ENCODE results near the gene ABCC6. TPM values are rescaled to one million over a fixed set of nuclear protein-coding genes. Genes with fewer than 3 reads are reported as not detected.
A peak's percentile ranks its signal among the peaks of the same experiment; 100 is the strongest.
"Not testable (repeated sequence)": the region's sequence is repeated elsewhere in the genome, so short reads cannot be mapped to it uniquely, and the experiment has no call there.

ABCC6 gene
- total RNA-seq, result not detected

GRCh38 chr16:16222850-16223661 lies at the start of gene ABCC6:
Gene ABCC6 (minus strand): TSS chr16:16223494. CDS start chr16:16223434, 60 bp downstream.
- H3K36me3 Mint-ChIP-seq, H3K4me1 Mint-ChIP-seq, H3K27me3 Mint-ChIP-seq, H3K9me3 Mint-ChIP-seq, POLR2A ChIA-PET, H3K27ac Mint-ChIP-seq: not testable (repeated sequence)
- DNase-seq, result peak; percentile 36
- ATAC-seq (ENCODE audit: low read depth), result peak; percentile 47
- peak within 1 kb of the TSS; percentile 37 for H3K4me3 Mint-ChIP-seq

DNA sequence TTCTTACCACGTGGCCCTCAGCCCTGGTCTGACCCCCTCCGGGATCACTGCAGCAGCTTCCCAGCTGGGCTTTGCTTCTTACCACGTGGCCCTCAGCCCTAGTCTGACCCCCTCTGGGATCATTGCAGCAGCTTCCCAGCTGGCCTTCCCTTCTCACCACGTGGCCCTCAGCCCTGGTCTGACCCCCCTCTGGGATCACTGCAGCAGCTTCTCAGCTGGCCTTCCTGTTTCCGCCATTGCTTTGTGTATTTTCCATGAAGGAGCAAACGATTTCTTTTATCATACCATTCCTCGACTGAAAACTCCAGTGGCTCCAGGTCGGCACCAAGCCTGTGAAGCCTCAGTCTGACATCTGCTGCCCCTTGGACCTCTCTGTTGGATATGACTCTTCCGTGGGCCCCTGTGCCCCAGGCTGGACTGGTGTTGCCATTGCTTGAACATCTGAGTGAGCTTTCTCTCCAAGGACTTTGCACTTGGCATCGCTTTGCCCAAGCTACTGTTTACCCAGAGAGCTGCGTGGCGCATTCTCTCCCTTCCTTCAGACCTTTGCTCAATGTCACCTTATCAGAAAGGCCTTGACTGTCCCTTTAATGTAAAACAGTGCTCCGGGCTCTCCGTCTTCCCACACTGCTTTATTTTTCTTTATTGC lies 49.4 kb upstream of the ABCC6 start:
- H3K4me1 Mint-ChIP-seq; POLR2A ChIA-PET; ATAC-seq (ENCODE audit: low read depth); H3K27ac Mint-ChIP-seq; DNase-seq; H3K9me3 Mint-ChIP-seq; H3K4me3 Mint-ChIP-seq; H3K27me3 Mint-ChIP-seq; H3K36me3 Mint-ChIP-seq: not testable (repeated sequence)

- H3K36me3 Mint-ChIP-seq; H3K27ac Mint-ChIP-seq; POLR2A ChIA-PET; H3K4me1 Mint-ChIP-seq; ATAC-seq (ENCODE audit: low read depth); H3K4me3 Mint-ChIP-seq; H3K27me3 Mint-ChIP-seq; DNase-seq; H3K9me3 Mint-ChIP-seq: not testable (repeated sequence)
Observed at GRCh38 chr16:16271658-16272057, 48.4 kb upstream of the ABCC6 start.

GRCh38 chr16:16268185-16268808 lies 45.0 kb upstream of the ABCC6 start:
- H3K4me1 Mint-ChIP-seq; POLR2A ChIA-PET; H3K27me3 Mint-ChIP-seq; ATAC-seq (ENCODE audit: low read depth); DNase-seq; H3K36me3 Mint-ChIP-seq; H3K9me3 Mint-ChIP-seq; H3K4me3 Mint-ChIP-seq; H3K27ac Mint-ChIP-seq: not testable (repeated sequence)

DNA sequence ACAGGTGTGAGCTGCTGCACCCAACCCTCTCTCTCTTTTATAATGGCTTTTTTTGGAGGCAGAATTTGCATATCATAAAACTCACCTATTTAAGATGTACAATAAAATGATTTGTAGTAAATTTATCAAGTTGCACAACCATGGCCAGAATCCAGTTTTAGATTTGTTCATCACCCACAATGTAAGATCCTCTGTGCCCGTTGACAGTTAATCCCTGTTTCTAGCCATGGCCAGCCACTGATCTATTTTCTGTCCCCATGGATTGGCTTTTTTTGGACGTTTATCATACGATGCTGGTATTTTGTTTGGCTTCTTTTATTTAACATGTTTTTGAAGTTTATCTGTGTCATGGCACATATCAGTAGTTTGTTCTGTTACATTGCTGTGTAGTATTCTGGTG lies 44.4 kb upstream of the ABCC6 start:
- H3K4me1 Mint-ChIP-seq; H3K9me3 Mint-ChIP-seq; H3K27me3 Mint-ChIP-seq; ATAC-seq (ENCODE audit: low read depth); H3K4me3 Mint-ChIP-seq; POLR2A ChIA-PET; H3K36me3 Mint-ChIP-seq; DNase-seq; H3K27ac Mint-ChIP-seq: not testable (repeated sequence)

DNA sequence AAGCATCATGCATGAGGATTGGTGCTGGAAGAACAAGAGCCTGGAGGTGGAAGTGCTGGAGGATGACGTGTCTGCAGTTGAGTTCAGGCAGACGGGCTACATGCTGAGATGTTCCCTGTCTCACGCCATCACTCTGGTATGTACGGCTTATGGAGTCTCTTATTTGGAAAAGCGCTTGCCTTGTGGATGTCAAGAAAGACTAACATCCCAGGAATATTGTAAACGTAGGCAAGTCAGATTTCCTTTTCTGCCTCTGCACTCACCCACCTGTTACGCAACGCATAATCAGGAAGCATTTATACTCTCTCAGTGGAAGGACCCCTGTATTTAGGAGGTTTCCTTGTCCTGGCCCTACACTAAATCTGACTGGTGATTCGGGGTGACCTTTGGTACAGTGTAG lies 41.8 kb upstream of the ABCC6 start:
- POLR2A ChIA-PET; H3K4me3 Mint-ChIP-seq; H3K36me3 Mint-ChIP-seq; H3K9me3 Mint-ChIP-seq; H3K27ac Mint-ChIP-seq; H3K27me3 Mint-ChIP-seq; DNase-seq; H3K4me1 Mint-ChIP-seq; ATAC-seq (ENCODE audit: low read depth): not testable (repeated sequence)

DNA sequence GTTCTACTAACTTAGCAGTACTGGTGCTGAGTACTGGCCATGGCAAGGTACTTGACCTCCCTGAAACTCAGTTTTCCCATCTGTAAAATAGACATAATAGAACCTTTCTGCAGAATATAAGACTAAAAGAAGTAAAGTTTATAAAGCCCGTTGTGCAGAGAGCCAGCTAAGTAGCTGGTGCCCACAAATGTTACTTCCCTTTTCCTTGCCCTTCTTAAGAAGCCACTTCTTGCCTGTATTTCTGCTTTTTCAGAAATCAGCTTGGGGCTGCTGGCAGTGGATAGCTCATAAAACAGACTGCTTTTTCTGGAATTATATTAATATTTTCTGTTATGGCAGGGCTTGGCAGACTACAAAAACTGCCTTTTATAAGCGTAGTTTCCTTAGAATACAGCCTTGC lies 40.7 kb upstream of the ABCC6 start:
- DNase-seq; H3K4me3 Mint-ChIP-seq; ATAC-seq (ENCODE audit: low read depth); H3K36me3 Mint-ChIP-seq; H3K27ac Mint-ChIP-seq; H3K27me3 Mint-ChIP-seq; POLR2A ChIA-PET; H3K4me1 Mint-ChIP-seq; H3K9me3 Mint-ChIP-seq: not testable (repeated sequence)

DNA sequence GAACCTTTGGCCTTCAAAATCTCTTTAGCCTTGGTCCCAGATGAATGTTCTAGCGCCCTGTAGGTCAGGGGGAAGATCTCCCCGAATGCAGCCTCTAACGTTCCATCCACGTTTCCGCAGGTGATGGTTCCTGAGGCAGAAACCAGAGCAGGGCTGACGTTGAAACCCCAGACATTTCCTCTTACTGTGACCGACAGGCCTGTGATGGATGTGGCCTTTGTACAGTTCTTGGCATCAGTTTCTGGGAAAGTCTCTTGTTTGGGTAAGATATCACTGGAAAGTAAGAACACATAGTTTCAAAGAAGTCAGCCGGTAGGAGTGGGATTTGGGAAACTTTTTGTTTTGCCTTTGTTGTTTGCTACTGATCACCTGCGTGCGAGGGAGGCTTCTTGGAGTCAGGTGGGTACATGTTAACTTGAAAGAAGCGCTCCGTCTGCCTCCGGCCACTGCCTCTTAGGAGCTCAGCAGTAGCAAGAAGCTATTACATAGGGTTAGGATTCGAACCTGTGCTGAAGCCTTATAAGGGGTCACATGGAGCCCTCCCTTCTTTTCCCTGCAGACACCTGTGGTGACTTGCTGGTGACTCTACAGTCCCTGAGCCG lies 39.8 kb upstream of the ABCC6 start:
- ATAC-seq (ENCODE audit: low read depth); H3K4me1 Mint-ChIP-seq; DNase-seq; H3K36me3 Mint-ChIP-seq; H3K4me3 Mint-ChIP-seq; H3K27ac Mint-ChIP-seq; POLR2A ChIA-PET; H3K27me3 Mint-ChIP-seq; H3K9me3 Mint-ChIP-seq: not testable (repeated sequence)

DNA sequence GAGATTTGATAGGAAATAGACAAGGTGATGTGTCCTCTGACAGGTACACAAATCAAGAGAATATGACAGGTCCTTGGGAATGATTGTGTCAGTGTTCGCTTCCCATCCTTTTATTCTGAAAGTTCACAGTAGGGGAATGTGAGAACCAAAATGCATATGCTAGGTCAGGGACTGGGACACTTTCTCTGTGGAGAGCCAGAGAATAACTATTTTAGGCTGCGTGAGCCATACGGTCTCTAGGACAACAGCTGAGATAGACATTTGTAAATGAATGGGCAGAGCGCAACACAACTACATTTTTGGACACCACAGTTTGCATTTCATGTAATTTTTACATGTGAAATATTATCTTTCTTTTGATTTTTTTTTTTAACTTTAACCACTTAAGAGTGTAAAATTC lies 36.7 kb upstream of the ABCC6 start:
- H3K36me3 Mint-ChIP-seq; POLR2A ChIA-PET; H3K4me1 Mint-ChIP-seq; H3K27ac Mint-ChIP-seq; H3K27me3 Mint-ChIP-seq; H3K4me3 Mint-ChIP-seq; DNase-seq; ATAC-seq (ENCODE audit: low read depth); H3K9me3 Mint-ChIP-seq: not testable (repeated sequence)

DNA sequence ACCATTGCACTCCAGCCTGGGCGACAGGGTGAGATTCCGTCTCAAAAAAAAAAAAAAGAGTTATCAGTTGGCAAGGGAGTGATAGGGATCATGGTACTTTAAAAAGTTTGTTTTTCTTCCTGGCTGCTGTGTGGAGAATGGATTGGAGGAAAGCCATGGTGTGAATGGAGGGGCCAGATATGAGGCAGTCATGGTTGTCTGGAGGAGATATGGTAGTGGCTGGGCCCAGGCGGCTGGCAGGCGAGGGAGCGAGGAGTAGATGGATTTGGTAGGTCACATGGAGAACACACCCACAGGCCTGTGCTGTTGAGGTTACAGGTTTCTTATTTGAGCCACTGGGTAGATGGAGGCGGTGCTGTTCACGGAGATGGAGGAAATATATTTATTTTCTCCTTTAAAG lies 35.5 kb upstream of the ABCC6 start:
- ATAC-seq (ENCODE audit: low read depth); H3K4me3 Mint-ChIP-seq; H3K4me1 Mint-ChIP-seq; H3K27ac Mint-ChIP-seq; H3K27me3 Mint-ChIP-seq; DNase-seq; H3K36me3 Mint-ChIP-seq; POLR2A ChIA-PET; H3K9me3 Mint-ChIP-seq: not testable (repeated sequence)

- DNase-seq; H3K4me3 Mint-ChIP-seq; ATAC-seq (ENCODE audit: low read depth); H3K9me3 Mint-ChIP-seq; H3K36me3 Mint-ChIP-seq; POLR2A ChIA-PET; H3K27ac Mint-ChIP-seq; H3K27me3 Mint-ChIP-seq; H3K4me1 Mint-ChIP-seq: not testable (repeated sequence)
Observed at GRCh38 chr16:16257301-16257923, 34.1 kb upstream of the ABCC6 start.

DNA sequence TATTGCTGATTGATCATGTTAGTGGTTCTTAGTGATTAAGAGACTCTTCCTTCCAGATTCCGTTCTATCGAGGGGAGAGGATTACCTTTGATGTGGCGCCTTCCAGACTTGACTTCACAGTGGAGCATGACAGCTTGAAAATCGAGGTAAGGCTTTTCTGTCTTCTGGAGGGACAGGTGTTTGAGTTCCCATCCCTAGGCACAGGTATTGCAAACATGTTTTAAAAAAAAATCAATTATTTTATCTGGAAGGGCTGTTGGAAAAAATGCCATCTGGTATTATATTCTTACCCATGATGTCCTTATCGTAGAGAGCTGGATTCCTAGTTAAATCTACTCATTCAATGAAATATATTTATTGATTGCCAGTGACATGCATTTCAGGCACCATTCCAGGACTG lies 29.1 kb upstream of the ABCC6 start:
- DNase-seq; H3K27me3 Mint-ChIP-seq; H3K9me3 Mint-ChIP-seq; H3K27ac Mint-ChIP-seq; POLR2A ChIA-PET; H3K36me3 Mint-ChIP-seq; H3K4me3 Mint-ChIP-seq; ATAC-seq (ENCODE audit: low read depth); H3K4me1 Mint-ChIP-seq: not testable (repeated sequence)

DNA sequence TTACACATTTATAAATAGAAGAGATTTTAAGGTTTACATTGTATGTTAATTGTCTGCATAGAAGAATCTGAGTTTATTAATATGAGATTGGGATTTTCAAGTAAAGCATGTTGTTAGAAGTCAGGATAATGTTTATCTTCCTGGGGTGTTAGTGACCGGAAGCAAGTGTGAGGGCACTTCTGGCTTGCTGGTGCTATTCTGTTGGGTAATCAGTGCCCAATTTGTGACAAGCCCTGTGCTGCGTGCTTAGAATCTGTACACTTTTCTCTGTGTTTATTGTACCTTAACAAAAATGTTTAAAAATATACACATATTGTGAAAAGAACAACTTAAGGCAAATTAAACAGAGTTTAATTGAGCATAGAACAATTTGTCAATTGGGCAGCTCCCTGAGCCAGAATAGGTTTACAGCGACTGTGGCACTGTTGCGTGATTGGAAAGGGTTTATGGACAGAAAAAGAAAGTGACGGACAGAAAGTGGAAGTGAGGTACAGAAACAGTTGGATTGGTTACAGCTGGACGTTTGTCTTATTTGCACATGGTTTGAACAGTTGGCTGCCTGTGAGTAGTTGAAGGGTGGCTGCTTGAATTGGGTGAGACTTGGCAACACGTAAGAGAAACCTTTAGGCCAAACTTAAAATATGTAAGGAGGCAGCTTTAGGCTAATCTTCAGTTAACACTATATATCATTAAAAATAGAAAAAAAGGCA lies 26.5 kb upstream of the ABCC6 start:
- ATAC-seq (ENCODE audit: low read depth); H3K4me3 Mint-ChIP-seq; H3K9me3 Mint-ChIP-seq; POLR2A ChIA-PET; DNase-seq; H3K27me3 Mint-ChIP-seq; H3K27ac Mint-ChIP-seq; H3K36me3 Mint-ChIP-seq; H3K4me1 Mint-ChIP-seq: not testable (repeated sequence)

Measured in activated naive CD8-positive, alpha-beta T cell treated with anti-CD3 and anti-CD28 coated beads, Interleukin-2, amount 10 ng/mL, durations not matched to agents 7 days and 5 days (primary cell).